Esophagus muscularis mucosa (tissue), 4 donors: ENCODE data around the gene HAO1. TPM values are rescaled to one million over a fixed set of nuclear protein-coding genes. Genes with fewer than 3 reads are reported as not detected.

Experiments used
- DNase-seq: peaks from one replicate; pipeline ENCODE4 v3.0.0-alpha.2; 2017; ENCODE audit errors: extremely low spot score
- H3K27ac ChIP-seq, 4 donors: fragments of 200-600 bp; sonication (generic); replicated peaks in 1 of 4; 1 replicate in 3 of 4; 2 replicates in 1 of 4; pipeline ENCODE4 v1.5.1; 2016 to 2019; ENCODE audit warnings: mild to moderate bottlenecking in 1 of 4
- H3K27me3 ChIP-seq, 4 donors: fragments of 200-600 bp; sonication (generic); one replicate each; pipeline versions ENCODE4 v1.5.1 to v1.6.0; 2016 to 2019
- H3K36me3 ChIP-seq, 4 donors: fragments of 200-600 bp; sonication (generic); one replicate each; pipeline ENCODE4 v1.5.1; 2016 to 2019
- H3K4me1 ChIP-seq, 4 donors: fragments of 200-600 bp; sonication (generic); one replicate each; pipeline ENCODE4 v1.5.1; 2016 to 2019
- H3K4me3 ChIP-seq, 4 donors: fragments of 200-600 bp; sonication (generic); 1 replicate in 2 of 4; 2 replicates in 2 of 4; pipeline ENCODE4 v1.5.1; 2016 to 2019; ENCODE audit warnings: mild to moderate bottlenecking in 4 of 4, moderate library complexity in 1 of 4
- H3K9me3 ChIP-seq, 4 donors: fragments of 200-600 bp; sonication (generic); 1 replicate in 3 of 4; 2 replicates in 1 of 4; pipeline ENCODE4 v1.5.1; 2016 to 2019
- EP300 ChIP-seq: sonication (generic); formaldehyde crosslinking; IDR thresholded peaks from one replicate; pipeline ENCODE4 v1.6.1; 2017; ENCODE audit warnings: antibody characterized with exemption
- POLR2A ChIP-seq: fragments of 450-650 bp; IDR thresholded peaks from one replicate; pipeline ENCODE4 v1.6.1; 2017; ENCODE audit warnings: antibody characterized with exemption, moderate library complexity, mild to moderate bottlenecking, low read depth
- POLR2AphosphoS5 ChIP-seq, 2 donors: sonication (generic); formaldehyde crosslinking; IDR thresholded peaks; one replicate each; pipeline ENCODE4 v1.6.1; 2017; ENCODE audit warnings: antibody characterized with exemption in 2 of 2
- WGBS: methylation state at CpG from one replicate; pipeline ENCODE4 v1.1.5; 2018; 5-methylcytosine and 5-hydroxymethylcytosine counted together
- intact Hi-C: fragments of 100-400 bp; cut with DNase I; formaldehyde crosslinking; loops from one replicate; pipeline ENCODE4 v1.15.1; 2023
- total RNA-seq, 4 donors: library from RNA; depleted of rRNA; stranded (reverse); fragments of >200 nt; gene quantifications; one replicate each; pipeline versions ENCODE4 v1.1.0 to v1.2.1, GENCODE V29; 2016
- TF ChIP-seq, protein P1 (sequence below), 3 experiments: fragments of 200-600 bp in 2 of 3; fragments of 450-650 bp in 1 of 3; sonication (generic) in 2 of 3; IDR thresholded peaks; one replicate each; pipeline ENCODE4 v1.5.1; 2017 to 2019; ENCODE audit warnings: antibody characterized with exemption in 3 of 3, mild to moderate bottlenecking in 2 of 3, moderate library complexity in 1 of 3

The HAO1 gene
- total RNA-seq = not detected

DNA sequence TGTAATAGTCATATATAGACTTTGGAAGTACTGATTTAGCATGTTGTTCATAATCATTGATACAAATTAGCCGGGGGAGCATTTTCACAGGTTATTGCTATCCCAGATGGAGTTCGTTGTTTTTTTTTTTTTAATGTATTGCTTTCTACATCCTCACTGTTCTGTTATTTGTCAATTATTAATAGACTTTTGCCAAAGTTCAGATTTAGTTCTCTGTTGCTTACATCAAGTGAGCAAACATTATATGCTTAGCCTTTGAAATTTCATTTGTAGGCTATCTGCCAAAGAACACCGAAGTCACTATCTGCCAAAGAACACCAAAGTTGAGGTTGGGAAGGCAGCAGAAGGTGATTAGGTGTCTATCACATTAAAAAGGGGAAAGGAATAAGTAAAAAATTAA, at the start of gene HAO1:
Gene HAO1, minus strand, starts transcription at position 118 of the 400 bp plus-strand sequence. Its CDS starts 36 bp downstream, at position 82.
- Histone ChIP-seq H3K36me3 (no peaks in the 10 kb centered on the region), H3K27me3 (no peaks in the 10 kb centered on the region), H3K9me3 (no peaks in the 10 kb centered on the region), H3K27ac (no peak within 1 kb of the TSS), H3K4me3 (no peak within 1 kb of the TSS), H3K4me1 (peaks cover 0 to 13% (median 12%) of the 10 kb centered on the region in 4 donors)
- TF ChIP-seq POLR2AphosphoS5 (IDR thresholded peaks at IDR 0.05) = no peak
- TF ChIP-seq, protein P1, sequence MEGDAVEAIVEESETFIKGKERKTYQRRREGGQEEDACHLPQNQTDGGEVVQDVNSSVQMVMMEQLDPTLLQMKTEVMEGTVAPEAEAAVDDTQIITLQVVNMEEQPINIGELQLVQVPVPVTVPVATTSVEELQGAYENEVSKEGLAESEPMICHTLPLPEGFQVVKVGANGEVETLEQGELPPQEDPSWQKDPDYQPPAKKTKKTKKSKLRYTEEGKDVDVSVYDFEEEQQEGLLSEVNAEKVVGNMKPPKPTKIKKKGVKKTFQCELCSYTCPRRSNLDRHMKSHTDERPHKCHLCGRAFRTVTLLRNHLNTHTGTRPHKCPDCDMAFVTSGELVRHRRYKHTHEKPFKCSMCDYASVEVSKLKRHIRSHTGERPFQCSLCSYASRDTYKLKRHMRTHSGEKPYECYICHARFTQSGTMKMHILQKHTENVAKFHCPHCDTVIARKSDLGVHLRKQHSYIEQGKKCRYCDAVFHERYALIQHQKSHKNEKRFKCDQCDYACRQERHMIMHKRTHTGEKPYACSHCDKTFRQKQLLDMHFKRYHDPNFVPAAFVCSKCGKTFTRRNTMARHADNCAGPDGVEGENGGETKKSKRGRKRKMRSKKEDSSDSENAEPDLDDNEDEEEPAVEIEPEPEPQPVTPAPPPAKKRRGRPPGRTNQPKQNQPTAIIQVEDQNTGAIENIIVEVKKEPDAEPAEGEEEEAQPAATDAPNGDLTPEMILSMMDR (IDR thresholded peaks at IDR 0.05) = no peak
- TF ChIP-seq POLR2A = no peak
- TF ChIP-seq EP300 = no peak
- 96% methylated on average over 3 of the region's 3 CpGs for WGBS
- intact Hi-C loops = no loop called here
- no peak for DNase-seq

DNA sequence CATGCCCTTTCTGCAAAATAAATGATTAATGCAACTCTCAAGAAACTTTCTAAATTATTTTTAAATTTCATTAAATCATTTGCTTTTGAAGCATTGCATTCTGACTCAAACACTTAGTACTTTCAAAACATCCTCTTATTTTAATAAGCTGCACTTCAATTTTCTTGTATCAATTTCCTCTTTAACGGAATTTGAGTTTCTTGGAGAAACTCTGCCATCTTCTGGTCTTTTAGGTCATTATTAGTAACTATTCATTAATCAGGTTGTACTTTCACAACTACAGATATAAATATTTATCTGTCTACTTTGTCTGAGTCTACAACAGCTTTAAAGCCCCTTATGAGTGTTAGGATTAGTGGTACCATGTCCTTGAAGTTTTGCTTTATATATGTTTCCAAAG, 49.1 kb upstream of the HAO1 start:
- intact Hi-C loops = no loop called here
- peaks cover 5 to 72% (median 25%) of the 10 kb centered on the region in 4 donors for H3K36me3 ChIP-seq
- no peaks in the 10 kb centered on the region for H3K4me1 ChIP-seq
- WGBS = 42% methylated on average over 1 of the region's 1 CpG
- no peaks in the 10 kb centered on the region for H3K27me3 ChIP-seq
- DNase-seq = no peak
- no peak overlapping the region for H3K4me3 ChIP-seq
- peaks cover 0 to 6% (median 2%) of the 10 kb centered on the region in 4 donors for H3K9me3 ChIP-seq
- no peak overlapping the region for H3K27ac ChIP-seq
- no peak for TF ChIP-seq POLR2A
- TF ChIP-seq, protein P1 (IDR thresholded peaks at IDR 0.05) = no peak
- TF ChIP-seq EP300 = no peak
- no peak for TF ChIP-seq POLR2AphosphoS5 (IDR thresholded peaks at IDR 0.05)

DNA sequence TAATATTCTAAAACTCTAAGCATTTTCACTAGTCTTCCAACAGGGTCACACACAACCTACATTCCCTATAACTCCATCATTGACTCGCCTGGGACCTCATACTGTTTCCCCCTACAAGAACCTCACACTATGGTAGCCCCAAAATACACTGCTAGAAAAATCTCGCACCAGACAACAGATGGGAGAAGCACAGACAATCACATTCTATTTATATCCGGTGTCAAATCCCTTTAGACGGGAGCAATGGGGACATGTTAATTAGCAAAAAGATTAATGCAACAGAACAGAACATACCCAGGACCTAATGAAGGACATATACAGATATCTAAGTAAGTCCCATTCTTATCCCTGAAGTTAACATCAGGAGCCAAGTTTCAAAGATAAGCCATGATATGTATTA, 45.7 kb upstream of the HAO1 start:
- H3K27ac ChIP-seq = no peak overlapping the region
- 95% methylated on average over 4 of the region's 4 CpGs for WGBS
- TF ChIP-seq, protein P1 (IDR thresholded peaks at IDR 0.05) = no peak
- TF ChIP-seq EP300 (no peak), POLR2AphosphoS5 (IDR thresholded peaks at IDR 0.05) (no peak), POLR2A (no peak)
- no peak for DNase-seq
- no peak overlapping the region for H3K4me3 ChIP-seq
- intact Hi-C loops = no loop called here
- no peaks in the 10 kb centered on the region for H3K9me3 ChIP-seq
- no peaks in the 10 kb centered on the region for H3K27me3 ChIP-seq
- no peaks in the 10 kb centered on the region for H3K4me1 ChIP-seq
- H3K36me3 ChIP-seq = peaks cover 9 to 78% (median 34%) of the 10 kb centered on the region in 4 donors

DNA sequence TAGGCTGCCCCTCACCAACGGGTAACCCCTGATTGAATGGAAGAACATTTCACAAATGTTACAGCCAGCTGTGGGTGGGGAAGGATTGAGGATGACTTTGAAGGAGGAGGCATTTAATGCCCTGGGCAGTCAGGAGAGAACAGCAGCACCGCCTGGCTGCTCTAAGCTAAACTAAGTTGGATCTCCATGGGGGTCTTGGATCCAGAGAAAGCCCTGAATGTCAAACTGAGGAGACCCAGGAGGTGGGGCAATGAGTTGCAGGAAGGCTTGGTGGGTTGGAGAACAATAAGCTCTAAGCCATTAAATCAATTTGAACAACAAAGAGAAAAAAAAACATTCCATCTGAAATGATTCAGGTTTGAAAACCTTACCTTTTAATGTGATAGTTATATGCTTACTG, 43.9 kb upstream of the HAO1 start:
- Histone ChIP-seq H3K36me3 (peaks cover 9 to 74% (median 43%) of the 10 kb centered on the region in 4 donors), H3K4me1 (no peaks in the 10 kb centered on the region), H3K9me3 (no peaks in the 10 kb centered on the region), H3K27ac (no peak overlapping the region), H3K4me3 (no peak overlapping the region), H3K27me3 (no peaks in the 10 kb centered on the region)
- no peak for DNase-seq
- TF ChIP-seq POLR2A = no peak
- TF ChIP-seq, protein P1 (IDR thresholded peaks at IDR 0.05) = no peak
- TF ChIP-seq POLR2AphosphoS5 (IDR thresholded peaks at IDR 0.05) = no peak
- no peak for TF ChIP-seq EP300
- intact Hi-C loops = no loop called here
- 91% methylated on average over 2 of the region's 2 CpGs for WGBS

DNA sequence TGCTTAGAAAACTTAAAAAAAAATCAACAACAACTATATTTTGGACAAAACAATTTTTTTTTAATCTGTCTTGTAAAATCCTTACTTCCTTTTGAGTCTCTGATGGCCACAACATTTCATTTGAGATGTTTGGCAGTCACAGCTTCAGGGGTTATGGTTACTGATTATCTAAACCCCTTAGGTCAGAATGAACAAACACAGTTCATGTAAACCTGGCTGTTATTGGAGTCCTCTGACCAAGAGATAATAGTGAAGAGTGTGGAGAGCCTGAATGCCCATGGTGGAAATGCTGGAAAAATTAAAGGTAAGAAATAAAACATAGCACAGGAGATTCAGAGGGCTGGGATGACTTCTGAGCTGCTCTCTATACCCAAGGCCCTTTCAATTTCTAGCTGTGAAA, 41.1 kb upstream of the HAO1 start:
- Histone ChIP-seq H3K36me3 (peaks cover 9 to 58% (median 39%) of the 10 kb centered on the region in 4 donors), H3K4me1 (no peaks in the 10 kb centered on the region), H3K9me3 (no peaks in the 10 kb centered on the region), H3K27me3 (no peaks in the 10 kb centered on the region), H3K27ac (no peak overlapping the region), H3K4me3 (no peak overlapping the region)
- intact Hi-C loops = no loop called here
- DNase-seq = no peak
- TF ChIP-seq POLR2AphosphoS5 (IDR thresholded peaks at IDR 0.05) (no peak), POLR2A (no peak), EP300 (no peak)
- TF ChIP-seq, protein P1 (IDR thresholded peaks at IDR 0.05) = no peak
